OCI-LY3 (cell line): ENCODE data around the gene PATJ.

ENCODE experiments used
- EZH2phosphoT487 ChIP-seq: fragments of 200-600 bp; shearing (Covaris generic); IDR thresholded peaks from 2 replicates; pipeline ENCODE4 v1.6.1; 2018; ENCODE audit warnings: antibody characterized with exemption, mixed run types, low read depth
- TF ChIP-seq, protein P1 (sequence below): fragments of 200-600, 300-600 bp; sonication (generic); IDR thresholded peaks from 2 replicates; pipeline ENCODE4 v1.5.1; 2014; ENCODE audit warnings: antibody characterized with exemption, low read length, low read depth

DNA sequence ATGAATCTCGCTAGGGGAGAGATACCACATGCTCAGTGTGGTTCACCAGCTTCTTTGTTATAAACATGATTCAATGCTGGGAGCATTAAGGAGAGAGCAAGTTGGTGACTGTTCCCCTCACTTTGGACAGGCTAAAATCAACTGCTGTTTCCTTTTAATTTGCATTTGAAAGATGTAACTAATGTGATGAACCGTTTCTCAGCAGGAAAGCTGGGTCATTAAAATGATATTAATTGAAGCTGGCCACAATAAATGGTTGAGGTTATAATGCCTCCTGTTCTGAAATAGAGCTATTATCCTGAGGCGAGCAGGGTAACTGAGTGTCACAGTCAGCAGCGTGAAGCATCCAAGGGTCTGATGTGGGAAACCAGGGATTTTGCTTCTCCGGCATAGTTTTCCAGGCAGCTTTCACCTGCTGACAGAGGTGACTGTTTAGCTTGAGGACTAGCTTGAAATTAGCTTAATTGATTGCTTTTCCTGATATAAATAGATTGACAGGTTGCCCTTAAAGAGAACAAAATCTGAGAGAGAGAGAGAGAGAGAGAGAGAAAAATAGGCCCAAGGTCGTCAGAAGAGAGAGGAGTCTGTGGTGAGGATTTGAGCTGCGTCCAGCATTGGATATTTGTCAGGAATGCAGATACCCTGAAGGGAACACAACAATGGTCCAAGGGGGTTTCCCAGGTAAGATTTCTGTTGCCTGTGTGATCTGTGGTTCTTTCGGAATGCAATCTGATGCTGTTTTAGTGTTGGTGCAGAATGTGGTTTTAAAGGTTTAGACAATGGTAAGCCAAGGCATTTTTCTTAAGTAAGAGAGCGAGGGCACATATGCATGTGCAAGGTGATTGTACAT is 209.7 kb downstream of the PATJ start:
- TF ChIP-seq, protein P1, sequence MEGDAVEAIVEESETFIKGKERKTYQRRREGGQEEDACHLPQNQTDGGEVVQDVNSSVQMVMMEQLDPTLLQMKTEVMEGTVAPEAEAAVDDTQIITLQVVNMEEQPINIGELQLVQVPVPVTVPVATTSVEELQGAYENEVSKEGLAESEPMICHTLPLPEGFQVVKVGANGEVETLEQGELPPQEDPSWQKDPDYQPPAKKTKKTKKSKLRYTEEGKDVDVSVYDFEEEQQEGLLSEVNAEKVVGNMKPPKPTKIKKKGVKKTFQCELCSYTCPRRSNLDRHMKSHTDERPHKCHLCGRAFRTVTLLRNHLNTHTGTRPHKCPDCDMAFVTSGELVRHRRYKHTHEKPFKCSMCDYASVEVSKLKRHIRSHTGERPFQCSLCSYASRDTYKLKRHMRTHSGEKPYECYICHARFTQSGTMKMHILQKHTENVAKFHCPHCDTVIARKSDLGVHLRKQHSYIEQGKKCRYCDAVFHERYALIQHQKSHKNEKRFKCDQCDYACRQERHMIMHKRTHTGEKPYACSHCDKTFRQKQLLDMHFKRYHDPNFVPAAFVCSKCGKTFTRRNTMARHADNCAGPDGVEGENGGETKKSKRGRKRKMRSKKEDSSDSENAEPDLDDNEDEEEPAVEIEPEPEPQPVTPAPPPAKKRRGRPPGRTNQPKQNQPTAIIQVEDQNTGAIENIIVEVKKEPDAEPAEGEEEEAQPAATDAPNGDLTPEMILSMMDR, result no peak
- no peak for TF ChIP-seq EZH2phosphoT487
